ENCODE results near the gene TFCP2.

- TF ChIP-seq CTCF (IDR thresholded peaks at IDR 0.05) = no peak
- TF ChIP-seq POLR2A (IDR thresholded peaks at IDR 0.05) = no peak
Measured at GRCh38 chr12:51065530-51065929, 107.4 kb downstream of the TFCP2 start.
